AML-193 (cell line): ENCODE data around the gene NDUFA7.
"Not testable (repeated sequence)": the region's sequence is repeated elsewhere in the genome, so short reads cannot be mapped to it uniquely, and the experiment has no call there.

Experiments
- DNase-seq, 2 experiments: peaks; one replicate each; lab custom pipeline; 2025; lab: John Stamatoyannopoulos, UW

NDUFA7 gene

DNA sequence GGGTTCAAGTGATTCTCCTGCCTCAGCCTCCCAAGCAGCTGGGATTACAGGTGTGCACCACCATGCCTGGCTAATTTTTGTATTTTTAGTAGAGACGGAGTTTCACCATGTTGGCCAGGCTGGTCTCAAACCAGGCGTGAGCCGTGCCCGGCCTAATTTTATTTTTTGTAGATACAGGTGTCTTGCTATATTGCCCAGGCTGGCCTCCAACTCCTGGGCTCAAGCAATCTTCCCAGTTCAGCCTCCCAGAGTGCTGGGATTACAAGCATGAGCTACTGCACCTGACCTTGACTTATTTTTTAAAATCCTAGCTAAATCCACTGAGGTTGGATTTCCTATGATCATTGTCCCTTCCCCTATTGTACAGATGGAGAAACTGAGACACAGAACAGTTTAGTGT is 20.3 kb upstream of the NDUFA7 start:
- not testable (repeated sequence) for DNase-seq

GRCh38 chr19:8340341-8341096 is 19.3 kb upstream of the NDUFA7 start:
- DNase-seq = no peak

DNA sequence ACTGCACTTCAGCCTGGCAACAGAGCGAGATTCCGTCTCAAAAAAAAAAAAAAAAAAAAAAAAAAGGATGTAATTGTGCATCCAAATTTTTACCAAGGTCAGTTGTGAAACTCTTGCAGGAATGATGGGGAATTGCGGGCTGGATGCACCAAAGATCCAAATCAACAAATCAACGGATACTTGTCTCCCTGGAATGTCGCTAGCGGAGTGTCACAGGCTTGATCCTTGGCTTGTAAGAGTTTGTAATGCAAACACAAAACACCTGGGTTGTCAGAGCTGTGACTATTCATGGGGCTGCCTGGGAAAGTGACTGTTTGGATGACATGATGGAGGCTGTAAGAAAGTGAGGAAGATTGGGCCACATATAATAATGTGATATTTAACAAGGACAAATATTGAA is 17.7 kb upstream of the NDUFA7 start:
- DNase-seq = no peak

- no peak for DNase-seq
Observed at GRCh38 chr19:8337728-8338127, 16.6 kb upstream of the NDUFA7 start.

DNA sequence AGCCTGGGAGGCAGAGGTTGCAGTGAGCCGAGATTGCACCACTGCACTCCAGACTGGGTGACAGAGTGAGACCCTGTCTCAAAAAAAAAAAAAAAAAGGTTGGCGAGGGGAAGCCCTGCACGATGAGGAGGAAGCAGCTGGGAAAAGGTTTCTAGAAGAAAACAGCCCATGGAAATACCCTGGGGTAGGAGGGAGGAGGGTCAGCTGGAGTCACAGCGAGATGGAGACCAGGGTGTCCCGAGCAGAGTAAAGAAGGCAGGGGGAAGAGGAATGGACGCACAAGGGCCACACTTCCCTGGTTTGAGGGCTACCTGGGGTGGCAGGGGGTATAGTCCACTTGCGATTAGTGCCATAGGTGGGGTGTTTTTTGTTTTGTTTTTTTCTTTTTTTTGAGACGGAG is 15.5 kb upstream of the NDUFA7 start:
- no peak for DNase-seq

- no peak for DNase-seq
Observed at GRCh38 chr19:8336072-8336569, 14.9 kb upstream of the NDUFA7 start.

GRCh38 chr19:8335343-8336071 is 14.3 kb upstream of the NDUFA7 start:
- DNase-seq = no peak

DNA sequence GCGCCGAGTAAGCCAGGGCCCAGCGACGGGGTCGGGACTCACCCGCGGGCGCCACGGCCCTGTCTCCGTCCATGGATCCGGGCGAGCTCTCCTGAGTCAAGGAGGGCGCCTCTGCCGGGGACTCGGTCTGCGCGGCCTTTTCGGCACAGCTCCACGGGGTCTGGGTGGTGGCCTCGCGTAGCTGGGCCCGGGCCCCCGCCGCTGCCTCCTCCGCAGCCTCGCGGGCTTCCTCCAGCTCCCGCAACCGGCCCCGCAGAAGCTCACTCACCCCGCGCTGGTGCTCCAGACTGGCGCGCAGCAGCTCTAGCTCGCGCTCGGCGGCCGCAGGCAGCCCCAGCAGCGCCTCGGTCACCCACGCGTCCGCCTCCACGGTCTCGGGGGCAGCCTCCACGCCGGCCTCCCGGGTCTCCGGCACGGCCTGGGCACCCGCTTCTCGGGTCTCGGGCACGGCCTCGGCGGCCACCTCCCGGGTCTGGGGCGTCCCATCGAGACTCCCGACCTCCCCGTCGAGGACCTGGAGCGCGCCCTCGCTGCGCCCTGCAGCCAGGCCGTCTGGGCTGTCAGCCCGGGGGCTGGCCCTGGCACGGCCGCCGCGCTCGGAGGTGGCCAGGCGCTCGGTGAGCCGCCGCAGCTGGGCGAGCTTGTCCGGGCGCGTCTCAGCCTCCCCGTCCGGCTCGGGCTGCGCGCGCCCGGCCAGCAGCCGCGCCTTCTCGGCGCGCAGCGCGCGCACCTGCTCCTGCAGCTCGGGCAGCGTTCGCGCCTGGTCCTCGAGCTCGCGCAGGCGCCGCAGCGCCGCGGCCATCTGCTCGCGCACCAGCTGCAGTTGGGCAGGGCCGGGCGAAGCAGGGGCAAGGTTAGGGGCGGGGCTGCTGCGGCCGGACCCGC is 13.5 kb upstream of the NDUFA7 start:
- no peak for DNase-seq

DNA sequence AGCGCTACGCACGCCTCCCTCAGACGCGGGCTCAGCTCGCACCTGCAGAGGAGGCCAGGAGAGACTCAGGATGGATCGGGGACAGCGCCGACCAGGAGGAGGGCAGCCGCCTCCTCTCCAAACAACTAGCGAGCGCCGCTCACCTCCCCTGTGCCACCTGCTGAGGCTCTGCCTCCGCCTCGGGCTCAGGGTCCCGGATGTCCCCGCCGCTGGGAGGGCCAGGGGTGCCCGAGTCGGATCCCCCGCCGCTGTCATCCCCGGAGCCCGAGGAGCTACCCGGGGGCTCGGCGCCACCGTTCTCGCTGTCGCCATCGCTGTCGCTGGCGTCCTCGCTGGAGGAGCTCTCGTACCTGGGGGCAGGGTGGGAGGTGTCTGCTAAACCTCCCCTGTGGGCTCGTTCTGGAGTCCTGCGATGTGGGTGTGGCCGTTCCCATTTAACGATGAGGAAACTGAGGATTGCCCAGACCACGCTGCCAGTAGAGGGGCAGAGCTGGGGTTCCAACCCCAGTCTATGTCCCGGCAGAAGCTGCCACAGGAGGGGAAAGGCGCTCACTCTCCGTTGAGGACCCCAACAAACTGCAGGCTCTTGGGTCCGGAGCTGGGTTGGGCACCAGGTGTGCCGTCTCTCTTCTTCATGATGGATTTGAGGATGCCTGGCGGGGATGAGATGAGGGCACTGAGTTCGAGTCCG is 12.7 kb upstream of the NDUFA7 start:
- no peak for DNase-seq

GRCh38 chr19:8332976-8333766 is 12.0 kb upstream of the NDUFA7 start:
- no peak for DNase-seq

DNA sequence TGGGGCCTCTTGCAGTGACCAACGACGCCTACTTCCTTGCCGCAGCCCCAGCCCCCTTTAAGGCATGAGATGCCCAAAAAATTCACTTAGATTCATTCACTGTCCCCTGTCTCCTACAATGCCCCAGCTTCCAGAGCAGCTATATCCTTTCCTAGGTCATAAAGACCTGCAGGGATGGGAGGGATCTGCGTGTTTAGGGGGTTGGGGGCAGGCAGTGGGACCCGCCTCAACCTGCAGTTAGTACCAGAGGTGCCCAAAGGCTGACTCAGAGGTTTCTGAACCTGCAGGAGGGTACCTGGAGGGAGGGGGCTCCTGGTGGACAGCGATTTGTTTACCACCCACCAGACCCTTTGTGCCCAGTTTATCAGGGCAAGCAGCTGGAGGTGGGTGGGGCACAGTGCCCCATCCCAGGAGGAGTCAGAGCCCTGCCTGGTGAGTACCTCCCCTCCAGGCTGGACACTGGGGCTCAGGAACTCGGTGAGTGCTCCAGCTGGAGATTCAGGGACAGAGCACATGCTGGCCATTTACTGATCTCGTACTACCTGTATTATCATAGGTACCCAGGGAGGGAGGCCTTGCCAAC is 10.2 kb upstream of the NDUFA7 start:
- DNase-seq = no peak

DNA sequence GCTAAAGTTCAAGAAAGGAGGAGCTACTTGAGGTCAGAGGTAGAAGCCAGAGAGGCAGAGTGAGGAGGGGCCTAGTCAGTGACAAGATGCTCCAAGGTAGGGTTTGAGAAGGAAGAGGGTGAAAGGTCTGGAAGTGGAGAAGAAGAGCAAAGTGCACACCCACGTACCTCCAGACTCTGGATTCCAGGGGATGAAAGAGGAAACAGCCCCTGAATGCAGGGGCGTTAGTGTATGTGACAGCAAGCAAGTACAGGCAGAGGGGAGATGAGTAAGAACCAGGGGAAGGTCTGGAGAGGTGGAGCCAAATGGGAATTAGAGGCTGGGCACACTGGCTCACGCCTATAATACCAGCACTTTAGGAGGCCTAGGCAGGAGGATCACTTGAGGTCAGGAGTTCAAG is 8.8 kb upstream of the NDUFA7 start:
- DNase-seq = no peak

GRCh38 chr19:8325454-8325853 is 4.3 kb upstream of the NDUFA7 start:
- no peak for DNase-seq

DNA sequence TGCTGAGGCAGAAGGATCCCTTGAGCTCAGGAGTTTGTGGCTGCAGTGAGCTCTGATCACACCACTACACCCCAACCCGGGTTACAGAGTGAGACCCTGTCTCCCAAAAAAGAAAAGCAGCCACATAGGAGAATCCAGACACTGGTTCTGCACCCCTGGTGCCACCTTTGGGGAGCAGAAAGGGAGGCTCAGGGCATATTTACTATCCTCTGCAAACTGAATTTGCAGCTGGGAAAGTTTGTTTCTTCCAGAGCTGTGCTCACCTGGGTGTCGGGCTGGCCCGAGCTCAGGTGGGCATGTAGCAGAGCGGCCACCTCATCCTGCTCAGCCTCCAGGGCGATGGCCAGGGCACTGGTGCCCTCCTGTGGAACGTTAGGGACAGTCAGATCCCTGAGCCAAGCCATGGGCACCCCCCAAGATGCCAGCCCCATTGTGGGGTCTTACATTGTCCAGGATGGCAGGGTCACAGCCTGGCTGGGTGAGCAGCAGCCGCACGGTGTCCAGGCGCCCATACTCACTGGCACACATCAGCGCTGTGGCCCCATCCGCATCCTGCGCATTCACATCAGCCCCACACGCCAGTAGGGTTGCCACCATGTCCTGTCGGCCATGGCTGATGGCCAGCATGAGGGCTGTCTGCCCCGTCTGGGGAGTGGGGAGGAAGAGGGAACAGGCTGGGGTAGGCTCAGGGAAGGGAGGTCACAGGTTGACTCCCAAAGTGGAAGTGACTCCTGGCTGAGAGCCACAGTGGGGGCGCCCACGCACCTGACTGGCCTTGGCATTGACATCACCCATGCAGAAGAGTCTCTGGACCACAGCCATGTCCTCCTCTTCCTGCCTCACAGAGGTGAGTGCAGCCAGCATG is 3.2 kb upstream of the NDUFA7 start:
- no peak for DNase-seq

- no peak for DNase-seq
Observed at GRCh38 chr19:8323781-8324185, 2.6 kb upstream of the NDUFA7 start.

GRCh38 chr19:8322638-8322997 is 1.4 kb upstream of the NDUFA7 start:
- no peak for DNase-seq

- DNase-seq = no peak
Observed at GRCh38 chr19:8321986-8322637, 937 bp upstream of the NDUFA7 start.

DNA sequence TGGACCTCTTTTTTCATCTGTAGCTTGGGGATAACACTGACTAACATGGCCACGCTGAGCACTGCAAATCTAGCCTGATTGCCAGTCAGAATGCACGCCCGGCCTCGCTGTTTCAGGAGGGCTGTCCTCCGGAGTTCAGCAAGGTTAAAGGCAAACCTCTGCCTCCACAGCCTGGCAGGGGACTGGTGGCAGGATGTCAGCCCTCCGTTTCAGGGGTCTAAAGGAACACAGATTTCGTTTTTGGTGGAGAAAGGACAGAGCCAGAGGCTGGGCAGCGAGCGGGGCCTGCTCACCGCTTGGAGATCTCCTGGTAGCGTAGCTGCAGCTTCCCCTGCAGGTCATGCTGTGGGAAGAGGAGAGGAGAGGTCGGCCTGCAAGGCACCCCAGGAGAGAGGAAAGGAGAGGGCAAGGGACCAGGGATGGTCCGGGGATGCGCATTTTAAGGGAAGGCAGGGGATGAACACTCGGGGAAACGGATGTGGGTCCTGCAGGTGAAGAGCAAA is 560 bp downstream of the NDUFA7 start:
- no peak for DNase-seq
